GM18502 (cell line): ENCODE data around the gene TMEM106C.

Source experiments
- ATAC-seq: cut with Tn5 transposase; IDR thresholded peaks from one replicate; pipeline ENCODE4 v1.9.1; 2021; ENCODE audit warnings: mild to moderate bottlenecking; ENCODE audit not compliant: unreplicated experiment, poor library complexity

The TMEM106C gene, protein sequence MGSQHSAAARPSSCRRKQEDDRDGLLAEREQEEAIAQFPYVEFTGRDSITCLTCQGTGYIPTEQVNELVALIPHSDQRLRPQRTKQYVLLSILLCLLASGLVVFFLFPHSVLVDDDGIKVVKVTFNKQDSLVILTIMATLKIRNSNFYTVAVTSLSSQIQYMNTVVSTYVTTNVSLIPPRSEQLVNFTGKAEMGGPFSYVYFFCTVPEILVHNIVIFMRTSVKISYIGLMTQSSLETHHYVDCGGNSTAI

DNA sequence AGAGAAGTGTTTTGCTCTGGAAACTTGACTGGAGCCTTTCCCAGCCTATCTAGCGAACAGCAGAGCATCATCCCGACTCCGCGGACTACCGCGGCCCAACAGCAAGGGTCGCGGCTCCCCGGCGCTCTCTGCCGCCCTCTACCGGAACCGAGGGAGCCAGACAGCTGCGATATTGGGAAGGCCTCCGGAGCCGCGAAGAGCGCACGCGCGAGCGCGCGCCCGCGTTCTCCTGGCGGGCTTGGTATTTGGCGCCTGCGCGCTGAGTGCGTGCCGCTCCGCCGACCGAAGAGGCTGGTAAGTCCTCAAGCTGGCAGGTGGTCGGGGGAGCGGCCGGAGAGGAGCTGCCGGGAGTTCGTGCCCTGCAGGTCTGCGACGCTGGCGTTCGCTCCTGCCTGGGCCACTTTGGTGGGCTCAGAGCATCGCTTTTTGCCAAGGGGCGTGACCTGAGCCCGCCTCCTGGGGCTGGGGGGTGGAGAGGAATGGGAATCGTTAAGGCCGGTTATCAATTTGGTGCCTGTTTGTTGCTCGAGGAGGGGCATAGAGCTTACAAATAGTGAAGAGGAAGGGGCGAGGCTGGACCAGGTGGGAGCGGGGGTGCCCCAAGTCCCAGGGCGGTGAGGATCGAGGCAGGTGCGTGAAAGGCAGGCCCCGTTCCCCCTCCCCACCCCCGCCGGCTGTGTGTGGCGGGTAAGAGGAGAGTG lies at the start of gene TMEM106C:
Gene TMEM106C, plus strand, starts transcription at position 257 of the 701 bp plus-strand sequence. CDS start 641 bp downstream, outside the sequence.
- peak; percentile 94 for ATAC-seq

DNA sequence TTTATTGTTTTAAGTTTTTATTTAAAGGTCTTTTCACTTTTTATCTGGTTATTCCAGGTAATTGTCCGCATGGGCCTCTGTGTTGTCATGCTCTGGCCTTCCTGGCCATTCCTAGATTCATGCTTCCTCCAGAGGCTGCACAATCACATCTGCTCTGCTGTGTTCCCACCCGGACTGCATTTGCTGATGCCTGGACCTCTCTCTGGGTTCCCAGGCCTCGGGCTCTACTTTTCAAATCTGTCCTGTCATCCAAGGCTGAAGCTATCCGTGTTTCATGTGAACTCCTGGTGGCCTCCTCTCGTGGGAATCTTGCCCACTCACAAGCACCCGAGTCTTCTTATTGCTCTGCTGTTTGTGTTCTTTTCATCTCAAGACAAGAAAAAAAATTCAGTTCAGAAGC lies 42.5 kb upstream of the TMEM106C start:
- ATAC-seq, result no peak

DNA sequence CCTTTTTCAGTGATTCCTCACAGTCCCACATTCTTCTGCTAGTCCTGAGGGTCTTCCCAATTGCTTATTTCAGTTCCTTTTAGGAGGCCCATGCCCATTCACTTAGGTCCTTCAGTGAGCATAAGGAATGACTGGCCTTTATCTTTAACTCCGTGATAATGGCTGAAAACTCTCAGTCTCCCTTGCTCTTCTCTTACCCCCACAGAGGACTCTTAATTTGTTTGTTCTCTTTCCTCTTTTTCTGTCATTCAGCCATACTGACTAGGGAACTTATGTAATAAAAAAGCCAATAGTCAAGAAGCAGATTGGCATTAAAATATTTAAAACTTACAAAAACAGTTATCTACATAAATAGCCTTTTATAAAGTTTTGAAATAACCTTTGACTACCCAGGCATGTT lies 41.5 kb upstream of the TMEM106C start:
- no peak for ATAC-seq

DNA sequence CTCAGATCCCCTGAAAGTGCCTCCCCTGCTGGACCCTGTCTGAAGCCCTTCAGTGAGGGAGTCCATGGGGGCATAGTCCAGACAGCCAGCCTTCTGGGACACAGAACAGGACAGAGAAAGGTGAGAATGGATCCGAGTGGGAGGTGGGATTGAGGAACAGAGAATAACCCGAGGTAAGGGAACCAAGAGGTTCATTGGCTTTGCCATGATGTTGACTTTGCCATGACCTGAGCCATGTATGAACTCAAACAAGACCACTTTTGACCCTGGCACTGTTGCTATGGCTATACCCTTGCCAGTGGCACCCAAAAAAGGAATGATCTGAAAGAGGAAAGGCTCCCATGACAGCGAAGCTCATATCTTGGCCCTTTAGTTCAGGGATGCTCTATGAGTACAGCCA lies 36.0 kb upstream of the TMEM106C start:
- no peak for ATAC-seq

DNA sequence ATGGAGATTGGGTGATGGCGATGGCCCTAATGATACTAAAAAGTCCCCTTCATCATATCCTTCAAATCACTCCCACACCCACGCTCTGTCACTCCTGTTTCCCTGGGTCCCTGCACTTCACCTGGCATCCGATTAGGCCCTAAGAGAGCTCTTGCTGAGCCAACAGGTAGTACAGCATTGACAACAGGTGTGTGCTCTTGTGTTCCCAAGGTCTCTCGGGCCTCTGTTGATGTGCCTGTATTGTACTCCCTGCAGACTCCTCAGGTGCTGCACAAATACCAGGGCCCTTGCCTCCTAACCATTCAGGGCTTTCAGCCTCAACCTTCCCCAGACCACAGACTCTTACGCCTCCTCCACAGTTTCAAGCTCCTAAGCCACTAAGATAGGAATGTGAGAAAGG lies 32.8 kb upstream of the TMEM106C start:
- no peak for ATAC-seq

DNA sequence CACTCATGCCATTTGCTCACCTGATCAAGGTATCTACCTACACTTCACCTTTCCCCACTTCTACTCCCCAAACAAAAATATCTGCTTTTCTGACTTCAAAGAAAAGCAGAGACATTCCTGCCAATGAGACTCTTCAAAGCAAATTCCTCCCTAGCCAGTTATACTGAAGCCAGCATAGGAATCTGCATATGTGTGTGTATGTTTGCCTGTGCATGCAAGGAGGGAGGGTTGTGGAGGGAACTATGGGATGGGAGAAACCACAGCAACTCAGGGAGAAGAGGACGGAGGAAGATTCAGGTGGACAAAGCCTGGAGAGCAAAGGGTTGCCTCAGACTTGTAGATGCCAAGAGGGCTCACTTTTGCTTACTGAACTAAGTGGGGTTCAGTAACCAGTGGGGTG lies 32.2 kb upstream of the TMEM106C start:
- no peak for ATAC-seq

DNA sequence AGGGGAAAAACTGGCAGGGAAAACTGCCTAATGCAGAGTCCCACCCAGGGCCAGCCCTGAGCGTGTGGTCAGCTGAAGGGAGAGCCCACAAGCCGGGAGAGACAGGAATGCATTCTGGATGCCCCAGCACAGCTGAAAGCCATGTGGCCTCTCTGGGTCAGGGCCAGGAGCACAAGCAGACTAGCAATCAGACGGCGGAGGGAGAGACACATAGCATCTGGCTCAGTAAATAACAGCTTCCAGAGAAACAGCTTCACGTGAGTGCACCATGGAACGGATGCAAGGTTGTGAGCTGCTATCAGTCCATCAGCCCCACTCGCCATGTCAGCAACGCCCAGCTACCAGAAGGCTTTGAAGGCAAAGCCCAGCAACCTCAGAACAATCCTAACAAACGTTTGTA lies 28.2 kb upstream of the TMEM106C start:
- no peak for ATAC-seq

DNA sequence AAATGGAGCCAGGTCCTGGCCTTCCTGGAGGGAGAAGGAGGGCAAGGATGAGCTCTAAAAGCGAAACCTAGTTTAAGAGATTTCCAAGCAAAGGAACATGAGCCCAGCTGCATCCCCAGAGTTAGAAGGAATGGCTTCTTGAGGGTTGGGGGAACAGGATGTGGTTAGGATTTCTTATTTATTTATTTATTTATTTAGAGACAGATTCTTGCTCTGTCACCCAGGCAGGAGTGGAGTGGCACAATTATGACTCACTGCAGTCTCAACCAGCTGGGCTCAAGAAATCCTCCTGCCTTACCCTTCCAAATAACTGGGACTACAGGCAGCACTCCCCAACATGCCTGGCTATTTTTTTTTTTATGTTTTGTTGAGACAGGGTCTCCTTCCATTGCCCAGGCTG lies 25.3 kb upstream of the TMEM106C start:
- no peak for ATAC-seq

DNA sequence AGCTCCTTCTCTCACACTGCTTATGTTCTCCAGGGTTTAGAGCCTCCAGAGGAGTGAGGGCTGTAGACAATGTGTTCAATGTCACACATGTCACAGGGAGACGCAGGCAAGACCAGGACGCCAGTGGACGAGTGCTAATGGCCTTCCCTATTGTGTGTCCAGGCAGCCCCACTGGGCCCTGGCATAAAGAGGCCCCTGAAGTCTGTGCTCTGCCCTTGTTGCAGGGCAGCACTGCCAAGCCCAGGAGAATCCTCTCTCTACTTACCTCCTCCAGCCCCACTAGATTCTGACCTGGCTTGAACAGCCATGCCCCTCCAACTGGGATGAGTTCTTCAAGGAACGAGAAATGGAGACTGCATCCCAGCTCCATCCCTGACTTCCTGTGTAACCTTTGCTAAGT lies 24.8 kb upstream of the TMEM106C start:
- ATAC-seq, result no peak

DNA sequence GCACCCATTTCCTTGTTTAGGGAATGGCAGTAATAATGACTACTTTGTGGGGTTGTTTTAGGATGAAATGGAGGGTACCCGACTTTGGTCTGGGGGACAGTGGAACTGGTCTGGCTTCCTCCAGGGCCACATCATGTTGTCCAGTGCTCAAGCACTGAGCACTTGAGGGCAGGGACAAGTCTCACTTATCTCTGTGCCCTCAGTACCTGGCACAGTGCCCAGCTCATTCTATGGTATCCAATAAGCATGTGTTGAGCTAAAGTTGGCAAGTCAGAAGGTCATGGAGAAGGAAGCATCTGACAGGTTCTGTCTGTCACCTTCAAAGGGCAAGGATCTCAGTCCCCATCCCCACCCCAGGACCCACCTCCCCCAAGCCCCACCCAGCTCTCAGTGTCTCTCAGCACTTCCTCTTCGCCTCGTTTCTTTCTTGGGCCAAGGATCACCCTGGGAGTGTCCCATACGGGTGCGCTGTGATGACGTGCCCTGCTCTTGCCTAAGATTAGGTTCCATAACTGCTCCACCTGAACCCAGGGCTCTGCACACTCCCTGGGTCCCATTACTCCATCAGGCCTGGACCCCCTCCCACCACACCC lies 24.3 kb upstream of the TMEM106C start:
- ATAC-seq, result no peak

DNA sequence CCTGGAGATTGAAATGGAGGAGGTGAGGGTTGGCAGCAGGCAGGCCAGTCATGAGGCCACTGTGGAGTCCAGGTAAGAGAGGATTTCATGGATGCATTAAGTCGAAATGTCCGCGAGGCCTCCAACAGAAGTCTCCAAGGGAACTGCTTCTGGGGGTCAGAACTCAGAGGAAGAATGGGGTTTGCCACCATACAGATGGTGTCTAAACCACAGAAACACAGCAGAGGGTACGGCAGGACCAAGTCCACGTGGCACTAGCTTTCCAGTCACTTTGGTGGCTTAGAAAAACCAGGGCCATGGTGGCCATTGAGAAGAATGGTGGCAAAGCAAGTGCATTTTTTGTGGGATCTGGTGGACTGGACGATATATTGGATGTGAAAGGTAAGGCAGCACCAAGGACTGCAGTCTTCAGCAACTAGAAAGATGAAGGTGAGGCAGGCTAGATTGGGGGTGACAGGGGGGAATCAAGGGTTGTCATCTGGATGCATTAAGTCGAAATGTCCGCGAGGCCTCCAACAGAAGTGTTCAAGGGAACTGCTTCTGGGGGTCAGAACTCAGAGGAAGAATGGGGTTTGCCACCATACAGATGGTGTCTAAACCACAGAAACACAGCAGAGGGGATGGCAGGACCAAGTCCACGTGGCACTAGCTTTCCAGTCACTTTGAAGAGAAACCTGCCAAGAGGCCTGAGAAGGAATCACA lies 22.5 kb upstream of the TMEM106C start:
- no peak for ATAC-seq

DNA sequence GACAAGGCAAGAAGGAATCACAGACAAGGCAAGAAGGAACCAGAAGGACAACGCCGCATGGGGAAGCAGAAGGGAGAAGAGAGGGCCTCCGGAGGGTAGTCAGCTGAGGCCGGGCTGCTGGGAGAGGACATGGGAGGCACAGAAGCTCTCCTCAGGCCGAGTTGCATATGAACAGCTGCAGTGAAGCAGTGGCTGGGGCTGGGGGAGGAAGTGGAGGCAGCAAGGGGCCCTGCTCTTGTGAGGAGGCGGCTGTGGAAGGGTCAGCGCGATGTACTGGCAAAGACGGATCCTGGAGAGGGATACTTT lies 22.0 kb upstream of the TMEM106C start:
- no peak for ATAC-seq

DNA sequence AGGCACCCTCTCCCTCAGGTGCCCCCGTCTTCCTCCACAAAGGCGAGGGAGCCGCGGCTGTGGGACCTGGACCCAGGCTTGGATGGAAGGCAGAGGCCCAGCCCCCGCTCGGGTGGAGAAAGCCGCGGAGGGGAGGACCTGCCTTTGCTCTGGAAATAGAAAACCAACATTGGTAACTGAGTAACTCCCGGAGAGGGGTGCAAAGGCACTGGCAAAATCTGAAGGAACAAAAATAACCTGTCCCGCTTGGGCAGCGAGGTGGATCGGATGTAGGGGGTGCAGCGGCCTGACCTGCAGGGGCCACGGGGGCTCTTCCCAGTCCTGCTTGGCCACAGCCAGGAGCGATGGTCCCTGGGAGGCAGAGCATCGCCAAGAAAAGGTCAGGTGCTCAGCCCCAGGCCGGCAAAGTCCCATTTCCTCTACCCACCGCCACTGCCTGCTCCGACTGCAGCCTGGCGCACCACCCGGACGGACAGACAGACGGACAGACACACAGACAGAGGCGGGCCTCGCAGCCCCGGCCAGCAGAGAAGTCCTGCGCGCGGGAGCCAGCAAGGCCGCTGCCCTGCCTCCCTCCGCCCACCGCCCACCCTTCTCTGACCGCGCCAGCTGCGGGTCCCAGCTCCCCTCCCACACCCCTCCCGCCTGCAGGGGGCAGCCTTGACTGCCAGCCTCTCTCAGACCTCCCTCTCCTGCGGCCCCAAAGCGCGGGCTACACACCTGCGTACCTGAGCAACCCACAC lies 21.4 kb upstream of the TMEM106C start:
- no peak for ATAC-seq

DNA sequence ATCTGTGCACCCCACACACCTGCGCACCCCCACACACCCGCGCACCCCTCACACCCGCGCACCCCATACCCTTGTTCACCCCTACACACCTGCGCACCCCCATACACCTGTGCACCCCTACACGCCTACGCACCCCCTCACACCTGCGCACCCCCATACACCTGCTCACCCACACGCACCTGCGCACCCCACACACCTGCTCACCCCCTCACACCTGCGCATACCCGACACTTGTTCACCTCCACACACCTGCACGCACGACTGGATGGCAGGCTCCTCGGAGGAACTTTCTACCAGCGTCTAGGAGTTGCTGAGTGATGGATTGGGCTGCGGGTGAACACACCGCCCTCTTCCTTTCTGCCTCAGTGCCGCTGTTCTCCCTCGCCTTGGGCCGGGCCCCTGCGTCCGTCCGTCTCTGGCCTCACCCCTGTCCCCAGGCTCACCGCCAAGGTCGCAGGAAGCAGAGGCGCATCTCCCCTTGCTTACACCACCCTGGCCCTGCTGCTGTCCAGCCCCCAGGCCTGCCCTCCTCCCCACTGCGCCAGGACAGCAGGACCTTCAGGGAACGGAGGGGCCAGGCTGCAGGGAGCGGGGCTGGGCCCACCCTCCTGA lies 20.7 kb upstream of the TMEM106C start:
- no peak for ATAC-seq

DNA sequence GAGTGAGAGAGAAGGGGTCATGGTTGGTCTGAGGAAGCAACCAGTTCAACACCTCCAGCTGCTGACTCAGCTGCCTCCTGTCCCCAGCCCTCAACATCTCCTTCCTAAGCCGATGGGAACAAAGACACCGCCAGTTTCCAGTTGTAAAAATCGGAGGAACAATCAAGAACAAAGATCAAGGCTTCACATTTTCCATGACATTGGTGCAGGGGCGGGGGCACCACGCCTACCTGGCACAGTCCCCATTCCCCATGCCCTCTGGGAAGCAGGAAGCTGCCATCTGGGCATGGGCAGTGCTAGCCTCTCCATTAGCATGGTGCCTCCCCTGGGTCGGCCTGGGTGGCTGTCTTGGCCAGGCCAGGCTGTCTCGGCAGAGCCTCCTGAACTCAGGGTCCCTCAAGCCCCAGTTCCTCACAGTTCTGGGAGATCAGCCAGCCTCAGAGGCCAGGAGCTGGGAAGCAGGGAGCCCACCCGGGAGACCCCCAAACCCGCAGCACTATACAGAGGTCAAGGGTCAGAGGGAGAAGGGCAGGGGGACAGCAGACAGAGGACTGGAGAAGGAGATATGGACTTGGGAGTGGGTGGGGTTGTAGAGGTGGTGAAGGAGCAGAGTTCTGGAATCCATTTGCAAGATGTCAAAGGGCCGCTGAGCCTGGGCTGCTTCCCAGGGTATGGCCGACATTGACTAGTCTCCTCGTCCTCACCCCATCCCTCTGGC lies 19.6 kb upstream of the TMEM106C start:
- no peak for ATAC-seq

DNA sequence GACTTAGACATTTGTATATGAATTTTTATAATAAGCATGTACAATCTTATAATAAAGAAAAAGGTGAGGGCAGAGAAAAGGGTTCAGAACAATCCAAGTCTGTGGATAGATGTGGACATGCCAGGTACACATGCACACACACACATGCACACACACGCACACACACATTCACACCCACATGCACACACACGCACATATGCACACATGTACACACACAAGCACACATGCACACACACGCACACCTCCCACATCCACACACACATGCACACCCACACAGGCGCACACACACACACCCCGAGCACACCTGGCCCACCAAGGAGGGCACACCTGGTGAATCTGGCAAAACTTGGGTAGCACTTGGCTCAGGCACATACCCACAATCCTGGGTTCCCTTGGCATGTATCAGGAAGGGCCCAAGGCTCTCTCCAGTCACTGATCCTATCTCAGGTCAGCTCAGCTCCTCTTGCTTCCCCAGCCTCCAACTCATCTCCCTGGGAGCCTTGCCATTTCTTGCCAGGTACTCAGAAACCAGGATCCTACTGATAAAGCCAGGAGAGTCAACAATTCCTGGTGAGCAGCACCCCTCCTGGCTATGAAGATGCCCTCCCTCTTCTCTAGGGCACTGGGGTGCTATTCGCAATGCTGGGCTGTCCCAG lies 18.6 kb upstream of the TMEM106C start:
- ATAC-seq, result no peak

DNA sequence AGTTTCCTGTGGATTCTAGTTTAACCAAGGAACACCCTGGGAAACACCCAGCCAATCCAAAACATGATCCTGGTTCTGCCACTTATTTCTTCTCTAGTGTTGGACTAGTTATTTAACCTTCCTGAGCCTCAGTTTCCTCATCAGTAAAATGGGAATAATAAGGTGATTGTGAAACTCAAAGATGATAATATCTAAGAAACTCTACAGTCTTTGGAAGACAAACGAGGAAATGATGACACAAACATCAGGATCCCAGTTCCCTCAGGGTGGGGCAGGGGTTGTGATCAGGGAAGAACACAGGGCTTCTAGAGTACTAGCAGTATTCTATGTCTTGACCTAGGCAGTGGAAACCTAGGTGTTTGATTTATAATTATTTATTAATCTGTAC lies 18.1 kb upstream of the TMEM106C start:
- ATAC-seq, result no peak

DNA sequence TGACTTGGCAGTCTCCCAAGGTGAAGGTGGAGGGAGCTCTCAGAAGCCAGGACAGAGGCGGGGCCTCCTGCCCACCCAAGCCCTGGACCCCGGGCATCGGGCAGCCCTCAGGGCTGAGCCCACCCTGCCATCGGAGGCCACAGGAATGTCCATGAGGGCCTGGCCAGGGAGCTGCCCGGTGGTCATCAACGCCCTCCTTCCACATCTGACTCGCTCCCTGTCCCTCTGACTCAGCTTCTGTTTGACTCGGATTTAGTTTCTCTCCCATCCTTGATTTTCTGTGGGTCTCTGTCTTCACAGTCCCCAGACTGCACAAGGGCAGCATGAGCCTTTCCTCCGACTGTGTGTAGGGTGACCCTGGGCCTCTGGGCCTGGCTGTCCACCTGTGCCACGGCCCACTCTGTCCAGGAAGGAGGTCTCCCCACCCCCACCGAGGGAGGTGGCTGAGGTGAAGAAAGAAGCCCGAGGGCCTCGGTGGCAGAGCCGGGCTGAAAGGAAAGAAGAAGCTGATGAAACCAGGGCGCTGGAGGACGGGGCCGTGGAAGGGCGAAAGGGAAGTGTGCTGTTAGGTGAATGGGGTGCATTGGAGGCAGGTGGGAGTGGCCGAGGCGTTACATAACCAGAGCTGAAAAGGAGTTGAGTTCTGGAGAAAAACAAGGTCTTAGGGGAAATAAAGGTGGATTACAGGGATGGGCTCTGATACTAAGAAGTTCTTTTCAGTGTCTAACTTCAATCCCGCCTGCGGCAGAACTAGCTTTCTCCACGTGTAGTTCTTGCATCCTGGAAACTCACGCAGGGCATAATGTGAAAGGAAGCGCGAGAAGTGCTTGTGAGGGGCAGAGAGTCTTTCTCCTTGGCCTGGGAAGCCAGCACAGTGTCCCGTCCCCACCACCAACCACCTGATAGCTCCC lies 16.7 kb upstream of the TMEM106C start:
- ATAC-seq, result no peak
